Small intestine (tissue), 7 donors: Measurements from ENCODE around the gene CEBPE. TPM values are rescaled to one million over a fixed set of nuclear protein-coding genes. Genes with fewer than 3 reads are reported as not detected.

Source experiments
- DNase-seq, 2 donors: peaks; one replicate each; pipeline versions ENCODE4 v3.0.0 to v3.0.0-alpha.2; 2013
- FAIRE-seq: peaks from 2 replicates; lab custom pipeline; 2012; peaks lifted over from hg19 to GRCh38; lab: Jason Lieb, UNC
- H3K27ac ChIP-seq, 3 donors: one replicate each; pipeline ENCODE4 v1.5.1; 2013; ENCODE audit warnings: low read length in 2 of 3, mild to moderate bottlenecking in 2 of 3, control low read depth in 1 of 3, inconsistent platforms in 1 of 3, low read depth in 1 of 3, moderate library complexity in 1 of 3
- H3K27me3 ChIP-seq, 3 donors: one replicate each; pipeline ENCODE4 v1.6.1; 2013; ENCODE audit warnings: low read length in 3 of 3, inconsistent platforms in 1 of 3; ENCODE audit not compliant: control insufficient read depth in 3 of 3, insufficient read depth in 3 of 3
- H3K36me3 ChIP-seq, 3 donors: one replicate each; pipeline ENCODE4 v1.6.1; 2013; ENCODE audit warnings: low read length in 3 of 3, inconsistent platforms in 1 of 3, low read depth in 1 of 3, mild to moderate bottlenecking in 1 of 3, moderate library complexity in 1 of 3; ENCODE audit not compliant: control insufficient read depth in 3 of 3, insufficient read depth in 2 of 3
- H3K4me1 ChIP-seq, 3 donors: one replicate each; pipeline ENCODE4 v1.6.1; 2013; ENCODE audit warnings: low read length in 2 of 3, inconsistent platforms in 1 of 3, low read depth in 1 of 3, mild to moderate bottlenecking in 1 of 3, moderate library complexity in 1 of 3; ENCODE audit not compliant: control insufficient read depth in 3 of 3, insufficient read depth in 2 of 3
- H3K4me3 ChIP-seq, 3 donors: one replicate each; pipeline ENCODE4 v1.5.1; 2013; ENCODE audit warnings: low read length in 3 of 3, control low read depth in 1 of 3, inconsistent platforms in 1 of 3, low read depth in 1 of 3, mild to moderate bottlenecking in 1 of 3, moderate library complexity in 1 of 3
- H3K9me3 ChIP-seq, 2 donors: one replicate each; pipeline ENCODE4 v1.6.1; 2013; ENCODE audit warnings: low read depth in 1 of 2, low read length in 1 of 2; ENCODE audit not compliant: control insufficient read depth in 2 of 2, insufficient read depth in 1 of 2
- WGBS, 3 donors: extraction: QIAGEN DNeasy Blood & Tissue Kit; methylation state at CpG; one replicate each; pipeline ENCODE4 v1.1.7; 2013; 5-methylcytosine and 5-hydroxymethylcytosine counted together
- polyA plus RNA-seq, 4 donors: library from polyadenylated mRNA; stranded (reverse) in 3 of 4; unstranded in 1 of 4; fragments of 200-250 nt in 3 of 4; fragments of 120-200 nt in 1 of 4; gene quantifications; one replicate each; pipeline versions ENCODE4 v1.2.1 to v1.2.3, GENCODE V29; 2013
- donor health status: healthy with polysubstance abuse.
- donor health status: control.
- donor health status: control.
- donor health status: Bipolar disorder and iron deficiency.
- donor health status: healthy.

CEBPE gene
- polyA plus RNA-seq, 4 donors = 0.13 to 0.81 TPM; not detected in 2

GRCh38 chr14:23122086-23122485 is 3.0 kb upstream of the CEBPE start:
- DNase-seq = no peak
- no peak for FAIRE-seq
- H3K9me3 ChIP-seq = no peaks in the 10 kb centered on the region
- WGBS, 3 donors = 90 to 94% (median 93%) methylated on average over 6 of the region's 6 CpGs
- H3K4me3 ChIP-seq = no peak overlapping the region
- H3K36me3 ChIP-seq = peaks cover 0 to 17% (median 0%) of the 10 kb centered on the region in 3 donors
- H3K27ac ChIP-seq = peak overlapping the region in 1 of 3 donors; percentile 80
- peaks cover 0 to 3% (median 0%) of the 10 kb centered on the region in 3 donors for H3K27me3 ChIP-seq
- peaks cover 0 to 16% (median 0%) of the 10 kb centered on the region in 3 donors for H3K4me1 ChIP-seq

DNA sequence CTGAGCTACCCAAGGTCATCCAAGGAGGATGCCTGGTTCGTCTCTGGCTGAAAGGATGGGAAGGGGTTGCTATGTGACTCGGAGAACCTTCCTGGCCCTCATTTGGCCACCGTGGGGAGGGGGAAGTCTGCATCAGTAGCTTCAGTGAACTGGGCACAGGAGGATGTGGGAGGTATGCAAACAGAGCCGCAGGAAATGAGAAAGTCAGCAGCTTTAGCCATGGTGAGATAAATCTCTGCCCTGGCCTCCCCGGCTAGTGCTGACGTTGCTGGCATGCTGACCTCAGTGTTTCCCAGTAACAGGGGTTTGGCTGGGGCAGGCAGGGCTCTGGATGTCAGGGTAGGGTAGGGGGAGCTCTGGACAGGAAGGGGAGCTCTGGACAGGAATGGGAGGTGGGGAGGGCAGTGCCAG is 2.3 kb upstream of the CEBPE start:
- Histone ChIP-seq H3K9me3 (no peaks in the 10 kb centered on the region), H3K27ac (peak overlapping the region in 1 of 3 donors; percentile 80), H3K4me3 (no peak overlapping the region), H3K4me1 (peaks cover 0 to 16% (median 0%) of the 10 kb centered on the region in 3 donors), H3K27me3 (peaks cover 0 to 4% (median 0%) of the 10 kb centered on the region in 3 donors), H3K36me3 (peaks cover 0 to 10% (median 0%) of the 10 kb centered on the region in 3 donors)
- FAIRE-seq = no peak
- DNase-seq = peak in 1 of 2 donors; percentile 55
- 43 to 63% (median 53%) methylated on average over 6 of the region's 6 CpGs for WGBS, 3 donors

DNA sequence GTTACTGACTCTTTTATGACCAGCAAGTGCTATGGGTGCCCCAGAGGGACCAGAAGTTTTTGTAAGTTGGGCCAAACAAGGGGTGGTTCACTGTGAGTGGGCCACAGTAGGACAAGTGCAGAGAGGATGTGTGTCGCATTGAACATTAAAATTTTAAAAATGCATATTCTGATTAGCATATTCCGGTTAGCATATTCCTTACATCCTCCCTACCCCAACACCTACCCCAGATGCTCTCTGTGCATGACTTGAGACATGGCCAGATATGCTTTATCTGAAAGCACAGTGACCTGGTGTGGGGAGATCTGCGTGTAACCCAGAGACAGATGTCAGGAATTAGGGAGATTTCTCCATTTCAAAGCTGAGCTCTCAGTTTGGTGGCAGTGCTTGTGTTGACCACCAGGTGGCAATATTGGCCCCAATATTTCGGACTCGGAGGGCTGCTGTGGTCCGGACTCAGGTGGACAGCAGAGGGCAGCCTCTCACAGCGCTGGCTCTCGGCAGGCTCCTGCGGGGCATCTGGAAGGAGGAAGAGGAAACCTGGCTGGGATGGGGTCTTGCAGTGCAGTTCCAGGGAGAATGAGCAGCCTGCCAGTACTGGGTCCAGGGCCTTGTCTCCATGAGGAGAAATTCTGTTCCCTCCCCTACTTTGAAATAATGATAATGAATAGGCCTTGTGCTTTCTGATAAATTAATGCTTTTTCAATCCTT is 1.6 kb upstream of the CEBPE start:
- Histone ChIP-seq H3K9me3 (no peaks in the 10 kb centered on the region), H3K4me1 (peaks cover 0 to 16% (median 0%) of the 10 kb centered on the region in 3 donors), H3K27me3 (peaks cover 0 to 4% (median 0%) of the 10 kb centered on the region in 3 donors), H3K27ac (peak overlapping the region in 1 of 3 donors; percentile 80), H3K4me3 (no peak overlapping the region), H3K36me3 (peaks cover 0 to 3% (median 0%) of the 10 kb centered on the region in 3 donors)
- no peak for FAIRE-seq
- 18 to 20% (median 19%) methylated on average over 9 of the region's 9 CpGs for WGBS, 3 donors
- peak; percentile 85 to 90 for DNase-seq

DNA sequence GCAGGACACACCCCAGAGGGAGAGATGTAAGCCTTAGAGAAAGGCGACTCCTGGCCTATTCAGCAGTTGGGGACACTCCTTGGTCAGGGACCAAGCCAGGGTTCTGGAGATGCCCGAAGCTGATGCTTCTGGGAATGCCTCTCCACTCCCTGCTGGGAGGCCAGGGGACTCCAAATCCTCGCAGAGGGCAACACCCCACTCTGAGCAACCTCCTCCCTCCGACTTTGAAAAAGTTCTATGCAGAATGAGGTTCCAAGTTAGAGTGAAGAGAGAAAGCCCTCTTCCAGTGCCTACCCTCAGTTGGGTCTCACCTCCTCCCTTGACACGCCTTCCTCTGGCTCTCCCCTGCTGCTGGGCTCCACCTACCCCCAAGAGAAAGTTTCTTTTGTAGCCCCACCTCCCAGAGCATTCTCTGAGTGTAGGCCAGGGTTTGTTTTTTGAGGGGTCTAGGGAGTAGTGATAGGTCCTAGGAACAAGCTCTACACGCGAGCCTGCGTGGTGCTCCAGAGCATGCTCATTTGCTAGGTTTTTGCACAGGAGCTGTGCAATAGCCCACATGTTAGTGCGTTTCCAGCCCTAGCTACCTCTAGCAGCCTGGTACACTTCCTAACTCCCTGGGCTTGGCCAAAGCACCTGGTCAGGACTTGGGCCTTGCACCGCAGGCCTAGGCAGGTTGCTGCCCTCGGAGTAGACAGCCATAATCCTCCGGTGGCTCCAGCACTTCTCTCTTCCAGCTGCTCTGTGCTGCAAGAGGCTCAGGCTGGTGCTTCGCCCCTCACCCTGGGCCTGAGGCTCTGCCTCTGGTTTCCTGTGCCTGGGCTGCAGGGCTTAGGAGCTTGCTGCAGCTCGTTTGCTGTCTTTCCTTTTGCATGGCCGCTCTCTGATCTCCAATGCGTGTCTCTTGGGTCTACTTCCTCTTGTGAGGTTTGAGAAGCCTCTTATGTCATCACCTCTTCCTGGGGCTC is 590 bp upstream of the CEBPE start:
- no peaks in the 10 kb centered on the region for H3K9me3 ChIP-seq
- FAIRE-seq (no peak), DNase-seq (no peak)
- peaks cover 0 to 4% (median 0%) of the 10 kb centered on the region in 3 donors for H3K27me3 ChIP-seq
- peak overlapping the region in 1 of 3 donors; percentile 3 for H3K27ac ChIP-seq
- no peak overlapping the region for H3K4me3 ChIP-seq
- no peaks in the 10 kb centered on the region for H3K36me3 ChIP-seq
- H3K4me1 ChIP-seq = peaks cover 0 to 16% (median 0%) of the 10 kb centered on the region in 3 donors
- WGBS, 3 donors = 70 to 80% (median 73%) methylated on average over 16 of the region's 16 CpGs

- 89 to 90% (median 89%) methylated on average over 32 of the region's 32 CpGs for WGBS, 3 donors
- H3K9me3 ChIP-seq = no peaks in the 10 kb centered on the region
- H3K27me3 ChIP-seq = peaks cover 0 to 9% (median 0%) of the 10 kb centered on the region in 3 donors
- H3K4me3 ChIP-seq = no peak overlapping the region
- H3K4me1 ChIP-seq = peaks cover 0 to 20% (median 0%) of the 10 kb centered on the region in 3 donors
- no peak for DNase-seq
- H3K36me3 ChIP-seq = no peaks in the 10 kb centered on the region
- no peak for FAIRE-seq
- no peak overlapping the region for H3K27ac ChIP-seq
Measured at GRCh38 chr14:23117371-23118020, 1.6 kb downstream of the CEBPE start.

- no peak overlapping the region for H3K27ac ChIP-seq
- no peak overlapping the region for H3K4me3 ChIP-seq
- H3K9me3 ChIP-seq = no peaks in the 10 kb centered on the region
- no peak for DNase-seq
- peaks cover 0 to 20% (median 4%) of the 10 kb centered on the region in 3 donors for H3K27me3 ChIP-seq
- peaks cover 0 to 5% (median 0%) of the 10 kb centered on the region in 3 donors for H3K4me1 ChIP-seq
- WGBS, 3 donors = 84 to 90% (median 87%) methylated on average over 5 of the region's 5 CpGs
- FAIRE-seq = no peak
- no peaks in the 10 kb centered on the region for H3K36me3 ChIP-seq
Measured at GRCh38 chr14:23115918-23116317, 3.1 kb downstream of the CEBPE start.

DNA sequence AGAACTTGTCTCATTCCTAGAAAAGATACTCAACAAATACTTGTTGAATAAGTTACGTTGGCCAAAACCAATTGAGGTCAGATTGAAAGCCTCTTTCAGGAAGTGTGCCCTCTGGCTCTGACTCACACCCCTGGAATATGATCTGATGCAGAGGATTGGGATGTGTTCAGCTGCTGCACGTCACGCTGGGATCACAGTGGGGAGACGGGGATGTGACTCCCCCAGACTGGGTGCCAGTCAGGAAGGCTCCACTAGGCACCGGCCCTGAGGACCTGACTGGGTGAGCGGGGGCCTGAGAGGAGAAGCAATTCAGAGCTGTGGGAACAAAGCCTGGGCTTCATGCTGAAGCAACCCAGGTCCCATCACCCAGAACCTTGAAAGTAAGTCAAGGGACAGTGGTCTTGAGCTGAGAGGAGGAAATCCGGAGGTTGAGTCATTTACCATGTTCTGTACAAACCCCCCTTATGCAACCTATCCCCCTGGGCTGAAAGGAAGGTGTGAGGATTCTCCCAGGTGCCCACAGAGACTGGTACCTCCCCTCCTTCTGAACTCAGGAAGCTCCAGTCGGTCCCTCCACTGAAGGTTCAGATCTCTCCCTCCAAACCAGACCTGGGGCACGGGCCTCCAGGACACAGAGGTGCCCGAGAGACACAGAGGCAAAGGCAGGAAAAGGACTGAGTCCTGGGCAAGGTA is 3.9 kb downstream of the CEBPE start:
- H3K4me3 ChIP-seq = no peak overlapping the region
- no peak overlapping the region for H3K27ac ChIP-seq
- H3K9me3 ChIP-seq = no peaks in the 10 kb centered on the region
- no peak for FAIRE-seq
- H3K4me1 ChIP-seq = peaks cover 0 to 4% (median 0%) of the 10 kb centered on the region in 3 donors
- no peaks in the 10 kb centered on the region for H3K36me3 ChIP-seq
- WGBS, 3 donors = 61 to 79% (median 68%) methylated on average over 10 of the region's 10 CpGs
- DNase-seq = no peak
- peaks cover 0 to 24% (median 4%) of the 10 kb centered on the region in 3 donors for H3K27me3 ChIP-seq
